Ureter (tissue), 1 donor: ENCODE results near the gene SPSB2. TPM values are rescaled to one million over a fixed set of nuclear protein-coding genes. Genes with fewer than 3 reads are reported as not detected.

Experiments
- DNase-seq: peaks from one replicate; pipeline ENCODE4 v3.0.0-alpha.2; 2020; ENCODE audit warnings: low spot score
- total RNA-seq: library from RNA; stranded (reverse); gene quantifications from one replicate; pipeline ENCODE4 v1.2.4, GENCODE V29; 2023
- donor health status: DM: yes; HTN: yes; CAD: no.

The SPSB2 gene
- total RNA-seq, 1 donor from 2014 or later: 9.9 TPM

DNA sequence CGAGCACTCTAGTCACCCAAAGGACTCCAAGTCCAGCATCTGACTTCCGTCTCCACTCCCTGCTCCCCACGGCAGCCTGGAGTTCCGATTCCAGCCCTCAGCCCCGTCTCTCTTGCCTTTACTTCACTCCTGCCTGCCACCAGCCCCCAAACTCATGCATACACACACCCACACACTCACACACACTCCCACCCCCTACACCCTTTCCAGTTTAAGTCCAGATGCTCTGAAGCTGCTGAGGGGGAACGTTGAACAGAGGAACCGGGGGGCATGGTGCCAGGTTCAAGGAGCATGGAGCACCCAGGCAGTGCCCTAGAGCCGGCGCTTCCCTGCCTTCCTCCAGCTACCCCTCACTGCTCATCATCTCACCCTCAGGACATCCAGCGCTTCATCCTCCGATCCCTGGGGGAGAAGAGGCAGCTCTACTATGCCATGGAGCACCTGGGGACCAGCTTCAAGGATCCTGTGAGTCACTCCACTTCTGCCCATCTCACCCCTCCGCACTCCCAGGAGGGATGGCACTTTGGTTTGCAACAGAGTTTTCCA lies 41.6 kb downstream of the SPSB2 start:
- DNase-seq: no peak

DNA sequence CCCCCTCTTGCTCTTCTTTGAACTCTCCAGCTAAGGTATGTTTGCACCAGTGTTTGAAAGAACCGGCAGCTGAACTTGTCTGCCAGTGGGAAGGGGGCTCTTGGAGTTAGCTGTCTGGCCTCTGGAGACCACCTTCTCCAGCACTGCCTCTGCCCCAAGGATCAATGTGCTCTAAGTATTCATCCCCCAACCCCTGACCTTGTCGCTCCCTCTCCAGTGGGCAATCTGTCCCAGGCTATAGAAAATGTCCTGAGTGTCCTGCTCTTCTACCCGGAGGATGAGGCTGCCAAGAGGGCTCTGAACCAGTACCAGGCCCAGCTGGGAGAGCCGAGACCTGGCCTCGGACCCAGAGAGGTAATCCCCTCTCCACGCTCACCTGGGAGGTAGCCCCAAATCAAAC lies 42.1 kb downstream of the SPSB2 start:
- DNase-seq: no peak

DNA sequence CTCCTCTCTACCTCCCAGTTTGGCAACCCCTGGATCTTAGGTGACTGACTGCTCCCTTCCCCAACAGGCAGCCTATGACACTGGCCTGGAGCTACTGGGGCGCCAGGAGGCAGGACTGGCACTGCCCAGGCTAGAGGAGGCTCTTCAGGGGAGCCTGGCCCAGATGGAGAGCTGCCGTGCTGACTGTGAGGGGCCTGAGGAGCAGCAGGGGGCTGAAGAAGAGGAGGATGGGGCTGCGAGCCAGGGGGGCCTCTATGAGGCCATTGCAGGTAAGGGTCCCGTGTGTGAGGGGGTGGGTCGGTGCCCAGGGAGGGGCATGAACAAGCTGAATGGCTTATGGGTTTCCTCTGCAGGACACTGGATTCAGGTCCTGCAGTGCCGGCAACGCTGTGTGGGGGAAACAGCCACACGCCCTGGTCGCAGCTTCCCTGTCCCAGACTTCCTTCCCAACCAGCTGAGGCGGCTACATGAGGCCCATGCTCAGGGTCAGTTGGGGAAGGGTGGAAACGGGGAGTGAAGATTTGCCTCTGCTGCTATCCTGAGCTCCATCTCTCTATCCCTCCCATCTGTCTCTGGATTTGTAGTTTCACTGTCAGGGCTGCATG lies 42.7 kb downstream of the SPSB2 start:
- DNase-seq: no peak

DNA sequence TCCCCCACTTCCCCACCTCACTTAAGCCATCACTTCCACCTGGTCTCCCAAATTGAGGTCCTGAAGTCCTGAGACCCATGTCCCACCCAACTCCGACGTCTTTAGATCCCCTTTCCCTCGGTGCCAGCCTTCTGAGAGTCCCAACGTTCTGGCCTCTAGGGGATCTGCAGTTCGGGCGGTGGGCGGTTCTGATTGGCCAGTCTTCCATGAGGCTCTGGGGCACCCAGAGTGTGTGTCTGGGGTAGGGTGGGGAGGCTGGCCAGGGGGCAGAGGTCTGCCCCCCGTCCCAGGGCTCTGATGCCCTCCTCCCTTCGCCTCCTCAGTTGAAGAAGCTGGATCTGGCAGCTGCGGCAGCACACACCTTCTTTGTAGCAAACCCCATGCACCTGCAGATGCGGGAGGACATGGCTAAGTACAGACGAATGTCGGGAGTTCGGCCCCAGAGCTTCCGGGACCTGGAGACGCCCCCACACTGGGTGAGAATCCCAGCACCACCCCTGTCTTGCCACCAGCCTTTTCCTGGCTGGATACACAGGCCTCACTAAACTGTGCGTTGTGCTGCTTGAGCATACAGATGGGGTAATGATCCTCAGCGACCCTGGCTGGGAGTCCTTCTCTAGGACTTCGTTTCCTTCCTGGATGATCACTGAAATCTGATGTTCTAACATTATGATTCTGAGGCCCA lies 43.4 kb downstream of the SPSB2 start:
- no peak for DNase-seq

DNA sequence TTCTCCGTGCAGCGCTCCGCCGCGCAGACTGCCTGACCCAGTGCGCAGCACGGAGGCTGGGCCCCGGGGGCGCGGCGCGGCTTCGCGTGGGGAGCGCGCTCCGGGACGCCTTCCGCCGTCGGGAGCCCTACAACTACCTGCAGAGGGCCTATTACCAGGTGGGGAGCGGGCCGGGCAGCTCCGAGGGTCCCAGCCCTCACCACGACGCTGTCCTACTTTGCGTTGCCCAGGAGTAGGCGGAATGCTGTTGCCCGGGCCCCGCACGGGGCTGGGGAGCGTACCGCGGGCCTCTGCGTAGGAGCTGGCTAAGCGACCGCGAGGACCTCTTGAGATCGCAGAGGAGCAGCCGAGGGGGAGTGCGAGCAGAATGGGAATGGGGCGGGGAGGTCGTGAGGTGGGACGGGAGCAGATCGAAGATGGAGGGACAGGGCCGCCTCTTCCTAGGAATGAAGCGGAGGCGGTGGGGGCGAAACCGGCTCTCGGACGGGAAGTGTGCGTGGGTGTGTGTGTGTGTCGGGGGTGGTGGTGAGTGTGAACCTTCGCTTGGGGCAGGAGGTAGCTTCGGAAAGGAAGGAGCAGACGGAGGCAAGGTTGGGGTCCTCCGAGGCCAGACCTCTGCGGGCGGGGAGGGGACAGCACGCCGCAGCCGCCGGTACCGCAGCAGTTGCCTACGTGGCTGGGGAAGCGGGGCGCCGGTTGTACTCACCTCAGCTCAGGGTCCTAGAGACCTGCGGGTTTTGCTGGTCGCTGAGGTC lies 44.1 kb downstream of the SPSB2 start:
- no peak for DNase-seq

DNA sequence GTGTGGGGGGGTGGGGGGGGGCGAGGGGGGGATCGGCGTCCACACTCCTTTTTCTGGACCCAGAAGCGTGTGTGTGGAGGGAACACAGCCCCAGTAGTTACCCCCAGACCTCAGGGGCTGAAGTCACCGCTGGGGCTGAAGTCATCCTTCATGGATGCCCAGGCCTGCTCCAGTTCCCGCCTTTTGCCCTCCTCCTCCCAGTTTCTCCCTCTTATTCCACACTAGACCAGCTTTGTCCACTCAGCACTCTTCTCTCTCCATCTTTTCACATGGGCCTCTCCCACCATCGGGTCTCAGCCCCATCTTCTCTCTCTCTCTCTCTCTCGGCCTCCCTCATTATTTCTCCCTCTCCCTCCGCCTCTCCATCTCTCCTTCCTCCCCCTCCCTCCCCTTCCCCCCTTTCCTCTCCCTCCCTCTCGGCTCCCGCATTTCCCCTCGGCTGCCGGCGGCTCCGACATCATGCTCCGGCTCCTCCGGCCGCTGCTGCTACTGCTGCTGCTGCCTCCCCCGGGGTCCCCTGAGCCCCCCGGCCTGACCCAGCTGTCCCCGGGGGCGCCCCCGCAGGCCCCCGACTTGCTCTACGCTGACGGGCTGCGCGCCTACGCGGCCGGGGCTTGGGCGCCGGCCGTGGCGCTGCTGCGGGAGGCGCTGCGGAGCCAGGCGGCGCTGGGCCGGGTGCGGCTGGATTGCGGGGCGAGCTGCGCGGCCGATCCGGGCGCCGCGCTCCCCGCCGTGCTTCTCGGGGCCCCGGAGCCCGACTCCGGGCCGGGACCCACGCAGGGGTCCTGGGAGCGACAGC lies 44.9 kb downstream of the SPSB2 start, which contains the start of gene P3H3:
TSS of gene P3H3 (plus strand) at position 426 of the 799 bp plus-strand sequence. CDS start at position 460, 34 bp downstream.
- DNase-seq: no peak

DNA sequence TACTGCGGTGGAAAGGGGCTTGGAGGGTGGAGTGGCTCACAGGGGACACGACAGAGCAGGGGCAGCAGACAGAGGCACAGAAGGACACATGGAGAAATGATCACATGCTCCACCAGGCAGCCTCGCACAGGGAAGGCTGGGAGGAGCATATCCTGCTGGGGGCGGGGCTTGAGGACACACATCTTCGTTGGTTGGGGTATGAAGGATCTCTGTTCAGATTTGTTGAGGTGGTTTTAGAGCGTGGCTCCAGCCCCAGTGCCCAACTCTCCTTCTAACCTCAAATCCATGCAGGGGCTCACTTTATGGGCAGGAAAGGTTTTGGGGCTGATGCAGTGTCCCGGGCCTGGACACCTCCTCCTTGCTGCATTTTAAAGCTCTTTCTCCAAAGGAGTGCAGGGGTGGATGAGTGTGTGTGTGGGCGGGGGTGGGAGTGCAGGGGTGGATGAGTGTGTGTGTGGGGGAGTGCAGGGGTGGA lies 45.6 kb downstream of the SPSB2 start:
- DNase-seq: peak; percentile 87

DNA sequence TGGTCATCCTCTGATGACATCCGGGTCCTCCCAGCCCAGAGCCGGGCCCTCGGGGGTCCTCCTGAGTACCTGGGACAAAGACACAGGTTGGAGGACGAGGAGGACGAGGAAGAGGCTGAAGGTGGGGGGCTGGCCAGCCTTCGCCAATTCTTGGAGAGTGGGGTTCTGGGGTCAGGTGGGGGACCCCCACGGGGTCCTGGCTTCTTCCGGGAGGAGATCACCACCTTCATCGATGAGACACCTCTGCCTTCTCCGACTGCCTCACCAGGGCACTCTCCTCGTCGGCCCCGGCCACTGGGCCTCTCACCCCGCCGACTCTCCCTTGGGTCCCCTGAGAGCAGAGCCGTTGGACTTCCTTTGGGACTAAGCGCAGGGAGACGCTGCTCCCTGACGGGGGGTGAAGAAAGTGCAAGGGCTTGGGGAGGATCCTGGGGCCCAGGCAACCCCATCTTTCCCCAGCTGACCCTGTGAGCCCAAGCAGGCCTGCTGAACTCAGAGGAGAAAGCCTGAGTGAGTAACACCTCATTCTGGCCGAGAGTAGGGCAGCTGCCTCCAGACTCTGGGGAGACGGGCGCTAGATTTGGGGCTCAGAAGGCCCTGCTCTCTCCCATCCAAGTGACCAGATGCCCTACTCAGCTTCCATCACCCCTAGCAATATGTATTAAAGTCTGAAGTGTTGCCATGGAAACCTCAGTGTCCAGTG lies 46.2 kb downstream of the SPSB2 start:
- no peak for DNase-seq

DNA sequence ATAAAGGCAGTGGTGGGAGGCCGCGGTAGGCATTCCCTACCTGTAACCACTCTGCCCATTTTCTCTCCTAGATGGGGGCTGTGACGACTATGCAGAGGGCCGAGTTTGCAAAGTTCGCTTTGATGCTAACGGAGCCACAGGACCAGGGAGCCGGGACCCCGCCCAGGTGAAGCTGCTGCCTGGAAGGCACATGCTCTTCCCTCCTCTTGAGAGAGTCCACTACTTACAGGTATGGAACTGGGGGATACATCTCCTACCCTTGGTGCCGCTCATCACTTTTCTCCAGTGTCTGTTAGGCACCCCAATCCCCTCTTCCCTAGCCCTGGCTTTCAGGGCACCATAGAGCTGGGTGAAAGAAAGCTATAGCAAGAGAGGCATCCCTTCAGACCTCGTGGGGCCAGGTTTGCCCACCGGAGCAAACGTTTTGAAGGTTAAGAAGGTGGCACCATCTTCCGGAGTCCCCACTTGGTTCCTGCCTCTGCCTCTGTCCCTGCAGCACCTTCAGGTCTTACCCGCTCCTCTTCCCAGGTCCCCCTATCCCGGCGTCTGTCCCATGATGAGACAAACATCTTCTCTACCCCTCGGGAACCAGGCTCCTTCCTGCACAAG lies 46.9 kb downstream of the SPSB2 start:
- no peak for DNase-seq

DNA sequence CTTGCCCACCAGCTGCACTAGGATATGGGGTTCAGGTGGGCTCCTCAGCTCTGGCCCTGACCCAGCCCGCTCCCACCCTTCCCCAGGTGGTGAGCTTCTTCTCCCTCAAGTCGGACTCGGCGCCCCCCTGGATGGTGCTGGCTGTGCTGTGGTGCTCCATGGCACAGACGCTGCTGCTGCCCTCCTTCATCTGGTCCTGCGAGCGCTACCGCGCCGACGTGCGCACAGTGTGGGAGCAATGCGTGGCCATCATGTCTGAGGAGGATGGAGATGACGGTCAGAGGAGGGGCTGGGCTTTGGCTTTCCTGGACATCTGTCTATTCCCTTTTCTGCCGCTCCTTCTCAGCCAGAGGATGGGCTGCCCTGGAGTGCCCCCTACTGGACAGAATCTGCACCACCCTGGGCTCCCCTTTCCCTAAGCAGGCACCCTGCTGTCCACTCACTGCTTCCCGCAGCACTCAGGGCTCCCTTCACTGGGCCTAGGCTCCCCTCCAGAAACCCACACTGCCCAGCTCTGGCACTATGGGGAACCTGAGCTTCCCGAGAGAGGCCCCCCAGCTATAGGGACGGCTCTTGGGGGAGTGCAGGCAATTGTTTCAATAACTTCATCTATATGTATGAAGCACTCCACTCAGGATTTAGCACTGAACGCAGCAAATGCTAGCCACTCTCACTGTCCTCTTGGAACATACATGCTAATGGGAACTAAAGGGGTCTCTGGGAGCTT lies 47.5 kb downstream of the SPSB2 start:
- DNase-seq: peak; percentile 90

DNA sequence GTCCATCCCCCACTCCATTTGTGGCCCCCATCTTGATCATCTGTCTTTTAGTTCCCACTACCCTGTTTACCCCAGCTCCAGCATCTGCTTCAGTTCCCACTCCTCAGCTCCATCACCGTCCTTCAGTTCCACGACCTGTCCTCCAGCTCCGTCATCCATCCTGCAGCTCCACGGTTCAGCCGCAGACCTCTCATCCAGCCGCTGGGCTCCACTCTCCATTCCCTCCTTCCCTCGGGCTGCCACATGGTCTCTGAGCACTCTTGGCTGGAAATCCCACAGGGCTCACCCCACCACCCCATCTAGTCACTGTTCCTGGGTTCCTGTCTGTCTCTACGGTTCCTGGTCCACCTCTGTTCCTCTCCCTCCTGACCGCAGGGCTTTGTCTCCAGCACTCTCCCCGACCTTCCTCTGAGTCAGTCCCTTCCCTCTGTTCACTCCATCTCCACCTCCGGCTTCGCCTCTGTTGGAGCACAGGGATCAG lies 48.2 kb downstream of the SPSB2 start:
- no peak for DNase-seq

DNA sequence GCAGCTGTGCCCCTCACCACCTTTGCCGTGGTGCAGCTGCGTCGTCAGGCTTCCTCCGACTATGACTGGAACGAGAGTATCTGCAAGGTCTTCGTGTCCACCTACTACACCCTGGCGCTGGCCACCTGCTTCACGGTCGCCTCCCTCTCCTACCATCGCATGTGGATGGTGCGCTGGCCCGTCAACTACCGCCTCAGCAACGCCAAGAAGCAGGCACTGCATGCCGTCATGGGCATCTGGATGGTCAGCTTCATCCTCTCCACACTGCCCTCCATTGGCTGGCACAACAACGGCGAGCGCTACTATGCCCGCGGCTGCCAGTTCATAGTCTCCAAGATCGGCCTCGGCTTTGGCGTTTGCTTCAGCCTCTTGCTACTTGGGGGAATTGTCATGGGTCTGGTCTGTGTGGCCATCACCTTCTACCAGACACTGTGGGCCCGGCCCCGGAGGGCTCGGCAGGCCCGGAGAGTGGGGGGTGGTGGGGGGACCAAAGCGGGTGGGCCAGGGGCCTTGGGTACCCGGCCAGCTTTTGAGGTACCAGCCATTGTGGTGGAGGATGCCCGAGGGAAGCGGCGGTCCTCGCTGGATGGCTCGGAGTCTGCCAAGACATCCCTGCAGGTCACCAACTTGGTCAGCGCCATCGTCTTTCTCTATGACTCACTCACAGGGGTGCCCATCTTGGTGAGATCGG lies 48.9 kb downstream of the SPSB2 start:
- DNase-seq: no peak

DNA sequence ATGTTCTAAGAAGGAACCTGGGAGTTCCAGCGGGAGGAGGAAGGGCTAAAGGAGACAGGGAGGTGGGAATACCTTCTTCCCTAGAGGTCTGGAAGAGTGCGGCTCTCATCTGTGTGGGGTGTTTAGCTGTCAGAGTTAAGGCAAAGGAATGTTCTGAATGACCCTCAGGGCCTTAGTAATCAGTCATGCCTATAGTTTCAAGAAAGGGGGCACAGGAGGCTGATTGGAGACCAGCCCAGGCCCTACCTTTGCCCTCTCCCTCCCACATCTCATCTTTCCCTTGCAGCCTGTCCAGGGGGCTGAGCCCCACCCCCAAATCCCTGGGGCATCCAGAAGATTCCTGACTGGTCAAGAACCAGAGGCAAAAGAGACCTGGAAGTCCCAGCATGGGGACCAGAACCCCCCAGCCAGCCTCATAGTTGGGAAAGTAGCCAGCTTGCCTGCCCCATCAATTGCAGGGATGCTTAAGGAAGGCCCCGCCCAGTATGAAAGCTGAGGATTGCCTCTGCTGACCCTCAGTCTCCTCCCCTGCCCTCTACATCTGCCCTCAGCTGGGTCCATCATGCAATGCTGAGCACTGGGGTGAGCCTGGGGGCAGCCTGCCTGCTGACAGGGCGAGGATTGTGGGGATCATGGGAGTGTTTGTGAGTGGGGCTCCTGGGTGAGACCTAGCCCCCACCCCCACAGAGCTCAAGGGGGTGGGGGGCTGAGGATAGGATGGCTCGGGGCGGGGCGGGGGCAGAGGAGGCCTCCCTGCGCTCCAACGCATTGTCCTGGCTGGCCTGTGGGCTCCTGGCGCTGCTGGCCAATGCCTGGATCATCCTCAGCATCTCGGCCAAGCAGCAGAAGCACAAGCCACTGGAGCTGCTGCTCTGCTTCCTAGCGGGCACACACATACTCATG lies 49.7 kb downstream of the SPSB2 start:
- no peak for DNase-seq

DNA sequence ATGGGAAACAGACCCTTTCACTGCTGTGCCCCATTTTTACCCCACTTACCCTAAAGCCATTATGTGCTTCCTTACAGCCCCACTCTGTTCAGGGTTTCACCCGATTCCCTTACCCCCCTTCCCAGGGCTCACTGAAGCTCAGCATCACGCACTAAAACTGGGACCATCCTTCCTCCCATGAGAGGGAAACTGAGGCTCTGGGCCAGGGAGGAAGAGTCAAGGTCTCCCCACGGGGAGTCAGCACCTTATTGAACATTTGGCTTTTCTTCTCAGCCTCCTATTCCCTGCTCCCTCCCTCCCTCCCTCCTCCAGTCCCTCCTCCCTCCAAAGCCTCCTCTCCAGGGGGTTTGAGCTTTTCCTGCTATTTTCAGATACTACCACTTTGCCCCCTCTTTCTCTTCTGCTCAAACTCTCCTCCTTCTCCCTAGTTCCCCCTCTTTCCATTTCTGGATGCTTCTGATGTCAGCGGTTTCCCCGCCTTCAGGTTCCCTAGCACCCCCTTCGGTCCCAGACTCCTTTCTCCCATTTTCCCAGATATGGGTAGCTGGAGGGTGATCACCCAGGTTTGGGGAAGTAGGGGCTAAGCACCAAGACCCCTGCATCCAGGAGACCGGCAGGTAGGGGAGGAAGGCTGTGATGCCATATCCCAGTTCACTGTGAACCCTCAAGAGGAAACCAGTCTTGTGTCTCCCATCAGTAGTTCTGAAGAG lies 50.5 kb downstream of the SPSB2 start:
- no peak for DNase-seq

DNA sequence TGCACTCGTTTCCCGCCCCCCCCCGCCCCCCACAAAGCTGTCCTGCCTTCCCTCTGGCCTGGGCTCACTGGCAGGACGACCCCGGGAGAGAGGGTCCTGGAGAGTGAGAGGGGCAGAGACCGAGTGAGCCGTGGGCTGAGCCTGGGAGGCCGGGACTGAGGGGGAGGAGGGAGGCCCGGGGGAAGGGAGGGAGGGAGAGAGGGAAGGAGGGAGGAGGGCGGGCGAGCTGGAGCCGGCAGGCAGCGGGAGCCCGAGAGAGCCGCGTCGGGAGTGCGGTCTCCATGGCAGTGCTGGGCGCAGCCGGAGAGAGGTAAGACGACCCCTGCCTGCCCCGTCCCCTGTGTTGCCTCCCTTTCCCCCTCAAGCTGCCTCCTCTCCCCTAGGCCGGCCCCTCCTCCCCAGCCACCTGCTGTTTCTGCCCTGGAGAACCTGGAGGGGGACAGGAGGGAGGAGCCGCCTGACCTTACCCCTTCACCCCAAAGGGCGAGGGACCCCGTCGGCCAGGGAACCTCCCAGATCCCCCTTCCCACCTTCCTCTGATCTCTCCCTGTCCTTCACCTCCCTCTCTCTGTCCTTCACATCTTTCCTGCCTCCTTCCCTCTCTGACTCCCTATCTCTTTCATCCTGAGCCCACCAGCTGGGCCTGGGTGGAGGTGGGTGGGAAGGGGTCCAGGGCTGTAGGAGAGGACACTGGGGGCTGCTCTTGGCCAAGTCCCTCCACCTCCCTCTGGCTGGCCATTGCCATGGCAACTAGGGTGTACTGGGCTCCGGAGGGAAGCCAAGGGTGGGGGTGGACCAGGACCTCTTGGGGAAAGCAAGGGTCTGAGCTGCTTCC lies 51.3 kb downstream of the SPSB2 start, which contains the start of gene GPR162:
TSS of gene GPR162 (plus strand) at position 231 of the 835 bp plus-strand sequence. CDS start 2,078 bp downstream, outside the sequence.
- DNase-seq: no peak
